GM18909 (cell line): ENCODE results near the gene RAB11A.

ENCODE experiments used
- ATAC-seq: cut with Tn5 transposase; IDR thresholded peaks from one replicate; pipeline ENCODE4 v1.9.1; 2021; ENCODE audit warnings: mild to moderate bottlenecking; ENCODE audit not compliant: unreplicated experiment, poor library complexity

Gene RAB11A

GRCh38 chr15:65931221-65931620 is 61.9 kb downstream of the RAB11A start:
- ATAC-seq, result no peak

GRCh38 chr15:65935391-65935790 is 66.1 kb downstream of the RAB11A start:
- no peak for ATAC-seq

- ATAC-seq, result no peak
Observed at GRCh38 chr15:65936282-65936681, 67.0 kb downstream of the RAB11A start.

GRCh38 chr15:65937054-65937453 is 67.8 kb downstream of the RAB11A start:
- ATAC-seq, result no peak

- ATAC-seq, result no peak
Observed at GRCh38 chr15:65937476-65937875, 68.2 kb downstream of the RAB11A start.

GRCh38 chr15:65938604-65939003 is 69.3 kb downstream of the RAB11A start:
- ATAC-seq, result no peak

GRCh38 chr15:65939901-65940617 is 70.8 kb downstream of the RAB11A start:
- ATAC-seq, result no peak

GRCh38 chr15:65940618-65940909 is 71.3 kb downstream of the RAB11A start:
- no peak for ATAC-seq
